Measurements from ENCODE around the gene CGB1. TPM values are rescaled to one million over a fixed set of nuclear protein-coding genes. Genes with fewer than 3 reads are reported as not detected.
"Not testable (repeated sequence)": the region's sequence is repeated elsewhere in the genome, so short reads cannot be mapped to it uniquely, and the experiment has no call there.

CGB1 gene
- total RNA-seq, 1 donor from 2014 or later = not detected

GRCh38 chr19:49061445-49061844 is 24.8 kb upstream of the CGB1 start:
- DNase-seq (no peak), ATAC-seq (ENCODE audit: poor library complexity) (no peak)
- intact Hi-C loops (cut with DNase I) = no loop called here

DNA sequence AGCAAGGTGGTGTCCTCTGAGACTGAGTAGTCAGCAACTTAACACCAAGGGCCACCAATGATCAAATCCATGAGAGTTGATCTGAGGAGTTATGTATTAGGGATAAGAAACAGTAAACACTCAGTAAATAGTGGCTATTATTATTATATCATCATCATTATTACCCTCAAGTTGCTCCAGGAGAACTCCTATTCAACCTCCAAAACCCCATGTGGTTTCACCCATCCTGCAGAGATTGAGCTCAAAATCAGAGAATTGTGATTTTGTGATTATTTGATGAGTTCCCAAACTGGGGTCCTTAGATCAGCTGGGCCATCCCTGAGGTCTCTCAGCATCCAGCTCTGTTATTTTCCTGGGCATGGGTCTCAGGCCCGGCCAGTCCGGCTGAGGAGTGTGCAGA is 24.3 kb upstream of the CGB1 start:
- intact Hi-C loops (cut with DNase I) = no loop called here
- ATAC-seq (ENCODE audit: poor library complexity) (no peak), DNase-seq (no peak)

DNA sequence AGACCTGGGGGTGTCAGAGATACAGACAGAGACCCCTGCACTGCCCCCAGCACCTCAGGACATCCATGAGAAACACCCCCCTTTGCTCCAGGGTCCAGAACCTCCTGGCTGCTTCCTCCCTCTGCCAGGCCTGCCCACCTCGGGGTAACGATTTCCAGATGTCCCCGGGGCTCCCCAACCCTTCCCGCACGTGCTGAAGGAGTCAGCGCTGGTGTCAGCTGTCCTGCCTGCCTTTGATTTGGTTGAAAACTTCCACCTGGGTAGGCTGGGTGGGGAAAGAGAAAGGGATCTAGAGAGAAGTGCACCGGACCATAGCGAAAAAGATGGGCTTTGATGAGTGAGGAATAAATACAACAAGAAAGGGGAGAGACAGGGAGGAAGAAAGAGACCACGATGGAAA is 22.4 kb upstream of the CGB1 start:
- no peak for ATAC-seq (ENCODE audit: poor library complexity)

GRCh38 chr19:49058562-49058961 is 21.9 kb upstream of the CGB1 start:
- intact Hi-C loops (cut with DNase I) = no loop called here
- no peak for ATAC-seq (ENCODE audit: poor library complexity)
- no peak for DNase-seq

More for the DNA sequence above, 22.4 kb upstream of the CGB1 start:
- intact Hi-C loops (cut with DNase I) = no loop called here
- no peak for DNase-seq

DNA sequence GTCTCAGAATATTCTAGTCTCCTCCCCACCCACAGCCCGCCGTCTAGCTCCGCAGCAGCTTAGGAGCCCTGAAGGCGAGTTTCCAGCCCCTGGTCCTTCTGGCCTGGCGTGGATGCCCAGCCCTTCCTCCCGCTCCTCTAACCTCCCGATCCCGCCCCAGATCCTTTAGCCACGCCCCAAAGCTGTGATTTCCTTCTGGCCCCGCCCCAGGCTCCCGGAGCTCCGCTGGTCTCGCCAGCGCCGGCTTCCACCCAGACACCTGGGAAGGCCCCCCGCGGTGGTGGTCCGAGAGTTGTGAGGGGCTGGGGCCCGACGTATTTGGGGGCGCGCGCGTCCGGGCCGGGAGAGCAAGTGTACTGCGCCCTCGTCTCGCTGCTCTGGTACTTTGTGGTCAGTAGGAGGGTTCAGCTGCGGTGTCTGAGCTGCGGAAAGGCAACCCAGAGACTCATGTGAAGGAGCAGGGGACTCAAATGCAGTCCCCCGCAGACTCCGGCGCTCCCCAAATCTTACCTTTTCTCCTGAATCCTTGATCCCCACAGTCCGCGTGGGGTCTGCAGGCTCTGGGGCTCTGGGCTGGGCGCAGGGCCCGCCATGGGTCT is 21.0 kb upstream of the CGB1 start, which contains the start of gene CGB7:
TSS of gene CGB7 (minus strand) at position 114 of the 599 bp plus-strand sequence. CDS start 2,374 bp downstream, outside the sequence.
- ATAC-seq (ENCODE audit: poor library complexity) (peak; percentile 85), DNase-seq (peak; percentile 84)
- intact Hi-C loops (cut with DNase I) = no loop called here

GRCh38 chr19:49056902-49057596 is 20.4 kb upstream of the CGB1 start:
- intact Hi-C loops (cut with DNase I); DNase-seq: not testable (repeated sequence)
- peak; percentile 40 for ATAC-seq (ENCODE audit: poor library complexity)

DNA sequence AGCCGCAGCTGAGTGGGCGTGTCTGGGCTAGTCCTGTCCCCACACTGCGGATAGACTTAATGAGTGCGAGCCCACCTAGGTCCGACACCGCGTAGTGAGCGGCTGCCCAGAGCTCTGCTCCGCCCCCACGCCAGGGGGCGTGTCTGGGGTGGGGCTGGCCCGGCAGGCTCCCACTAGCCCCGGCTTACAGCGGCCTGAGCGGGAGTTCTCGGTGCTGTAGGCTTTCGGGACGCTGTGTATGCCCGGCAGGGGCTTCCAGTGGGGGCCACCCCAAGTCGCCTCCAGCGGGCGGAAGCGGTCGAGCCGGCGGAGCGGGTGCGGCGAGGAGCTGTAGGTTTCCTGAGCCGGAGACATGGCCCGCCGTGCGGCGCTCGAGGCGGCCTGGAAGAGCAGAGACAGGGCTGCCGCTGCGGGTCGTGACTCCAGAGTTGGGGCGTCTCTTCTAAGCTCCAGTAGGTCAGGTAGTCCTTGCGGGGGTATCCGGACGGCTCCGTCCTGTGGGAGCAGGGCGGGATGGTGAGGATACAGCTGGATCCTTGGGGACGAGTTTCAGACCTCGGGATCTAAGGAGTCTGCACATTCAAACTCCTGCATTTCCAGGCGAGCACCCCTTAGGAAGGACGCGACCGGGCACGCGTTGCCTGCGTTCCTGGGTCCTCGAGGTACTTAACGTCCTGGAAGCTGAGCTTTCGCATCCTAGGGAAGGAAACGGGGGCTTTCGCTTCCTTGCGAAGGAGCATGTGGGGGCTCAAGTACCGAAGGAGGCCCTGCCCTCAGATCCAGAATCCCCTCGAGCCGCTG is 19.6 kb upstream of the CGB1 start:
- peak; percentile 78 for DNase-seq
- intact Hi-C loops (cut with DNase I) = no loop called here
- ATAC-seq (ENCODE audit: poor library complexity) = peak; percentile 93

DNA sequence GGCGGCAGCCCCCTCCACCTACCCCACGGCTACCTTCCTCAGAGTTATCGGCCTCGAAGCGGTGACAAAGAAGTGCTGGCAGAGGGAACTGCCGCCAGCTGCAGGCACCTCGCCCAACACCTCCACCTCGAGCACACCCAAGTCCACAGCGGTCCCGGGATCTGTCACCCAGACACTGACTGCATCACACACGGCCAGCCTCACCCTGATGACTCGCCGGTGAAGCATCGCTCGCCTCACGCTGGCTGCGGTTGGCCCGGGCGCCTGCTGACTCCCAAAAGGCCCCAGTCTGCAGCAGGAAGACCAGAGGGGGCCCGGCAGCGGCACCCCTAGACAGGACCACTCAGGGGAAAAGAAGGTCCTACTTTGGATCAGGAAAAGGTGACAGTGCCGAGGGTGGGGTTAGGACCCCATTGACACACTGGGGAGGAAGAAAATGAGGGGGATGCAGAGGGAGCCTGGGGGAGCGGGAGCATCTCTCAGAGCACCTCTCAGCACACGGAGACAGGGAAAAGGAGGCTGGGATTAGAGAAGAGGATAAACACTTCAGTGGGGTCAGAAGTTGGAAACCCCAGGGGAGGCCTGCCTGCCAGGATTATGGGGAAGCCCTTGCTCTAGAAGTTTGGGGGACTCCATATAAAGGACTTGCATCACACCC is 13.8 kb upstream of the CGB1 start:
- DNase-seq; intact Hi-C loops (cut with DNase I); ATAC-seq (ENCODE audit: poor library complexity): not testable (repeated sequence)

GRCh38 chr19:49049834-49050233 is 13.1 kb upstream of the CGB1 start:
- intact Hi-C loops (cut with DNase I); ATAC-seq (ENCODE audit: poor library complexity); DNase-seq: not testable (repeated sequence)

- ATAC-seq (ENCODE audit: poor library complexity); DNase-seq; intact Hi-C loops (cut with DNase I): not testable (repeated sequence)
These were observed 12.3 kb upstream of the CGB1 start, which contains the start of gene CGB8 for GRCh38 chr19:49049011-49049410. Gene CGB8 (minus strand): TSS chr19:49049111. CDS start chr19:49048739, 372 bp downstream.

DNA sequence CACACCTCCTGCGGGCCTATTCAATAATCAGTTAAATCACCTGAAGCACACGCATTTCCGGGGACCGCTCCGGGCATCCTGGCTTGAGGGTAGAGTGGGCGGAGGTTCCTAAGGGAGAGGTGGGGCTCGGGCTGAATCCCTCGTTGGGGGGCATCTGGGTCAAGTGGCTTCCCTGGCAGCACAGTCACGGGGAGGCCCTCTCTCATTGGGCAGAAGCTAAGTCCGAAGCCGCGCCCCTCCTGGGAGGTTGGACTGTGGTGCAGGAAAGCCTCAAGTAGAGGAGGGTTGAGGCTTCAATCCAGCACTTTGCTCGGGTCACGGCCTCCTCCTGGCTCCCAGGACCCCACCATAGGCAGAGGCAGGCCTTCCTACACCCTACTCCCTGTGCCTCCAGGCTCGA is 6.9 kb upstream of the CGB1 start, which contains the start of gene CGB5:
TSS of gene CGB5 (plus strand) at position 301 of the 400 bp plus-strand sequence. CDS start 362 bp downstream, outside the sequence.
- ATAC-seq (ENCODE audit: poor library complexity); intact Hi-C loops (cut with DNase I); DNase-seq: not testable (repeated sequence)

GRCh38 chr19:49042666-49043065 is 6.0 kb upstream of the CGB1 start:
- DNase-seq; intact Hi-C loops (cut with DNase I); ATAC-seq (ENCODE audit: poor library complexity): not testable (repeated sequence)

- no peak for DNase-seq
- intact Hi-C loops (cut with DNase I) = no loop called here
- ATAC-seq (ENCODE audit: poor library complexity) = no peak
These were observed 5.5 kb upstream of the CGB1 start for GRCh38 chr19:49042177-49042576.

- ATAC-seq (ENCODE audit: poor library complexity); DNase-seq; intact Hi-C loops (cut with DNase I): not testable (repeated sequence)
These were observed 3.0 kb upstream of the CGB1 start for GRCh38 chr19:49039736-49040135.

- intact Hi-C loops (cut with DNase I); DNase-seq; ATAC-seq (ENCODE audit: poor library complexity): not testable (repeated sequence)
These were observed 2.0 kb upstream of the CGB1 start for GRCh38 chr19:49038557-49039276.

DNA sequence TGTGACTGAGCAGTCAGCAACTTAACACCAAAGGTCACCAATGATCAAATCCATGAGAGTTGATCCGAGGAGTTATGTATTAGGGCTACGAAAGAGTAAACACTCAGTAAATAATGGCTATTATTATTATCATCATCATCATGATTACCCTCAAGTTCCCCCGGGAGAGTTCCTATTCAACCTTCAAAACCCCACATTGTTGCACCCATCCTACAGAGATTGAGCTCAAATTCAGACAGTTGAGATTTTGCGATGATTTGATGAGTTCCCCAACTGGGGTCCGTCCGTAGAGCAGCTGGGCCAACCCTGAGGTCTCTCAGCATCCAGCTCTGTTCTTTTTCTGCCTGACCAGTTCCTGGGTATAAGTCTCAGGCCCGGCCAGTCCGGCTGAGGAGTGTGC is 1.4 kb upstream of the CGB1 start:
- DNase-seq; intact Hi-C loops (cut with DNase I); ATAC-seq (ENCODE audit: poor library complexity): not testable (repeated sequence)

GRCh38 chr19:49031642-49032301 is 4.9 kb downstream of the CGB1 start, which contains the start of gene CGB2:
Gene CGB2 (plus strand): TSS chr19:49031890. CDS start chr19:49032096, 206 bp downstream.
- ATAC-seq (ENCODE audit: poor library complexity); intact Hi-C loops (cut with DNase I); DNase-seq: not testable (repeated sequence)
